GM18499 (cell line): Measurements from ENCODE around the gene CCDC85A.

Experiments
- ATAC-seq: cut with Tn5 transposase; IDR thresholded peaks from one replicate; pipeline ENCODE4 v1.9.1; 2021; ENCODE audit warnings: moderate number of reproducible peaks; ENCODE audit not compliant: insufficient read depth, unreplicated experiment

The CCDC85A gene

GRCh38 chr2:56344771-56345170, 161.0 kb downstream of the CCDC85A start:
- no peak for ATAC-seq

- no peak for ATAC-seq
Measured at GRCh38 chr2:56347881-56348280, 164.1 kb downstream of the CCDC85A start.

- ATAC-seq: no peak
Measured at GRCh38 chr2:56348392-56349210, 164.8 kb downstream of the CCDC85A start.

- ATAC-seq: no peak
Measured at GRCh38 chr2:56357655-56358295, 174.0 kb downstream of the CCDC85A start.

- no peak for ATAC-seq
Measured at GRCh38 chr2:56361844-56362243, 178.1 kb downstream of the CCDC85A start.

DNA sequence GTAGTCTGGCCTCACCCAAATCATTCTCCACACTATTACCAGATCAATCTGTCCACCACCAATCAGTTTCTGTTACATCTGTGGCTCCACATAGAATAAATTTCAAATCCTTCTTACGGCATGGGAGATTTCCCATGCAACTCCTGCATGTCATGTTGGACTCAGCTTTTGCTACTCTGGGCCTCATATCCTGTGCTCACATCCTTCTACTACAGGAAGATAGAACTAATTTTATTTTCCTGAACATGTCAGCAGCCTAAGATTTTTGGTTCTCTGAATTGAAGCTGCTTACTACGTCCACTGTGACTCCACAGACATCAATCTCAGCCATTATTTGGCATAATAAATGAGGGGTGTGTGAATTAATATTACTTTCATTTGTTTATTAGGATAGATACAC, 181.1 kb downstream of the CCDC85A start:
- no peak for ATAC-seq

DNA sequence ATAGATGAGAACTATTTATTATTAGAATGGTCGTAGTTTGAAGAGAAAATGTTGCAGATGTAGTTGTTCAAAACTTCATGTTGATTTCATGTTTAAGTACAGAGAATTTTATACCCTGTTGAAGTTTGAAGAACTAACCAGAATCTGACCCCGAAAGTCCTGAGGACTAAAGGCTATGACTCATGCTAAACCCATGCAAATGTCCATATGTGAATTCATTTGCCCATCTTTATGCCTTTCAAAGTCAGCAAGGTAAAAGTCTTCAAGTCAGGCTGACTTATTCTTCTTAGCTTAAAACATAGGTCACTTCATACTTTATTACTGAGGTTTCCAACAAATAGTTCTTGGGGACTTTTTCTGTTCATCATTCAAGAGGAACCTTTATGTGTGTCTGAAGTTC, 185.5 kb downstream of the CCDC85A start:
- no peak for ATAC-seq

DNA sequence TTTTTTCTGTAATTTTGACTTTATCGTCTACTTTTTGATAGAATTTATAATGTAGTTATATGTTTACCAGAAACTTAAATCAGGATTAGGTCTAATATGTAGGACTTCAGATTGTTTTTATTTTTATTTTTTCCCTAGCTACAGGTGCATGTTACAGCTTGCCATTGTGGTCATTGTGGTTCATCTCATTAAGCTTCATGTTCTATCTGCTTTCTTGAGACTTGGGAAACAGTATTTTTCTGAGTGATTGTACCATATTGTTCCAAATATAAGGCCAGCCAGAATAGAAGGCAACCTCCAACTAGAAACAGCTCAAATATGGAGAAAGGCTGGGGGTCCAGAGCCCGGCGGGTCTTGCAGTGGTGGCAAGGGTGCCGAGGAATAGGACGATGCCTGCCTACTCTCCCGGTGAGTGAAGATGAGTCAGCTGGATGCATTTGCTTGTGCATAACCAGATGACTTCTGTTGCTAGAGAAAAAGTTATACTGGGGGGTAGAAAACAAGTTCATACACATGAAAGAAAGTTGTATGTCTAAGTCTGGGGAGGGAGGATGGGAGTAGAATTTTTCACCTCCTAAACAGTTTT, 188.4 kb downstream of the CCDC85A start:
- no peak for ATAC-seq

GRCh38 chr2:56375251-56375650, 191.5 kb downstream of the CCDC85A start:
- no peak for ATAC-seq

GRCh38 chr2:56376699-56377665, 193.2 kb downstream of the CCDC85A start:
- ATAC-seq: no peak

GRCh38 chr2:56379066-56379465, 195.3 kb downstream of the CCDC85A start:
- no peak for ATAC-seq

DNA sequence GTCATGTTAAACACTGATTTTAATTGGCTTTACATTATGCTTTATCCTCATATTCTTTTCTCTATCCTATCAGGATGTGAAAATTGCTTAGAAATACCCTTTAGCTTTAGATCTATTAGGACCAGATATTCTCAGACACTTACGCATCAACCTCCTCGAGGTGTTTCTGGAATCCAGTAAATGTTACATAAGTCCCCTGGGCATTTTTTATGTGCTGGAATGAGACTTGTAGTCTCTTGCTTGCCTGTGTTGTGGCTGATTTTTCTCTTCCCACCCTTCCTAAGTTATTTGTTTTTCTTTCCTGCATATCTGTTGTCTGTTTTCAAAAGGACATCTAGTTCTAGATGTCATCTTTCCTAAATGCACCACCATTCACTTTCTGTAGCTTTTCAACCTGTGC, 197.1 kb downstream of the CCDC85A start:
- ATAC-seq: no peak

- ATAC-seq: no peak
Measured at GRCh38 chr2:56382466-56382865, 198.7 kb downstream of the CCDC85A start.

GRCh38 chr2:56386657-56387056, 202.9 kb downstream of the CCDC85A start:
- no peak for ATAC-seq

- ATAC-seq: no peak
Measured at GRCh38 chr2:56390644-56391043, 206.9 kb downstream of the CCDC85A start.

- ATAC-seq: no peak
Measured at GRCh38 chr2:56410140-56410539, 226.3 kb downstream of the CCDC85A start.

DNA sequence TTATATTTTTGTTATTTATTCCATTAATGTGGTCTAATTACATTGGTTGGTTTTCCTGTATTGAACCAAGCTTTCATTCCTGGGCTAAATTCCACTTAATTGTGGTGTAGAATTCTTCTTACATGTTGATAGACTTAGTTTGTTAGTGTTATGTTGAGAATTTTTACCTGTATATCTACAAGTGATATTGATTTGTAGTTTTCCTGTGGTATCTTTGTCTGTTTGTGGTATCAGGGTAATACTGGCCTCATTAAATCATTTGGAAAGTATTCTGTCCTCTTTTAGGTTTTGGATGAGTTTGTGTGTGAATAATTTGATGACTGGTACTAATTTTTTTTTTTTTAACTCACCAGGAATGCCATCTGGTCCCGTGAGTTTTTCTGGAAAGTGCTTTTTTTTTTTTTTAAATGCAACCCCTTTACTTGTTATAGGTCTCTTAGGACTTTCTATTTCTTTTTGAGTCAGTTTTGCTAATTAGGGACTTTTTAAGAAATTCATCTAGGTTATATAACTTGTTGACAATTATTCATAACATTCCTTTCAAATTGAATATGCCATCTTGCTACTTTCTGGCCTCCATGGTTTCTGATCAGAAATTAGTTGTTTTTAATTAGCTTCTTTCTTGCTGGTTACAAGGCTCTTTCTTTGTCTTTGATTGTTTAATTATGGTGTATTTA, 232.8 kb downstream of the CCDC85A start:
- no peak for ATAC-seq
